Subcutaneous adipose tissue (tissue), 4 donors: Measurements from ENCODE around the gene CPNE4. TPM values are rescaled to one million over a fixed set of nuclear protein-coding genes. Genes with fewer than 3 reads are reported as not detected.

Experiments used
- total RNA-seq, 4 donors: library from RNA; depleted of rRNA; stranded (reverse); fragments of >200 nt; gene quantifications; one replicate each; pipeline ENCODE4 v1.1.0, GENCODE V29; 2016
- TF ChIP-seq, protein P1 (sequence below): fragments of 450-650 bp; IDR thresholded peaks from one replicate; pipeline ENCODE4 v1.5.1; 2016; ENCODE audit warnings: low read depth, mild to moderate bottlenecking, control low read depth, antibody characterized with exemption, moderate library complexity

CPNE4 gene
- total RNA-seq, 4 donors from 2014 or later = not detected

DNA sequence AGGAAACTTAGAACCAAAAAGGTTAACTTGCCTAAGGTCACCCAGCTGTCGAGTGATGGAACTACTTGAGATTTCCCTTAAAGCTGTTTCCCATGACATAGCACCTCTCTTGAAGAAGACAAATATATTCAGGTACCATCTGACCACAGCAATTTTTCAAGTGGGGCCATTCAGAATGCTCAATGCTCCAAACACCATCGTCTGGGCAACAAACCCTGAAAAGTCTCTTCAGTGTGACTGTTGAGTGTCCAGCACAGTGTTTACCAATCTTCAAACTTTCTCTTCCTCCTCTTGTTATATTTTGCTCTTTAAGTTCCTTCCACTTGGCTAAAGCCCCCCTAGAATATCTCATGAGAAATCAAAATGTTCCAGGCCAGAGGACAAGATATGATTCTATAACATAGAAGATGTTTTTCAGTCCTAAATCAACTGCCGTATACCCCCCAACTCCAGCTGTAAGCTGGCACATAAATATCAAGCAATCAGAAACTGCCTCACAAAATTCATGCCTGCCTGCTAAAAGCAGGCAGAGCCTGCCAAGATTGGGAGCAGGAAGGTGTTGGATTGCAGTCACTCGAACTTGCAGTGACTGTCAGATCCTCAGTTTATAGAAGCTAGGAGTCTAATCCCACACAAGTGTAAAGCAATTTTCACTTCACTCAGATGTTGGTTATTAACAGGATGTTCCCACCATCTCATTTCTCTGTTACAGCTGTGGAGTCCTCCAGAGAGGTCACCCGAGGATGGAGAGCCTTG, 301.6 kb downstream of the CPNE4 start:
- TF ChIP-seq, protein P1, sequence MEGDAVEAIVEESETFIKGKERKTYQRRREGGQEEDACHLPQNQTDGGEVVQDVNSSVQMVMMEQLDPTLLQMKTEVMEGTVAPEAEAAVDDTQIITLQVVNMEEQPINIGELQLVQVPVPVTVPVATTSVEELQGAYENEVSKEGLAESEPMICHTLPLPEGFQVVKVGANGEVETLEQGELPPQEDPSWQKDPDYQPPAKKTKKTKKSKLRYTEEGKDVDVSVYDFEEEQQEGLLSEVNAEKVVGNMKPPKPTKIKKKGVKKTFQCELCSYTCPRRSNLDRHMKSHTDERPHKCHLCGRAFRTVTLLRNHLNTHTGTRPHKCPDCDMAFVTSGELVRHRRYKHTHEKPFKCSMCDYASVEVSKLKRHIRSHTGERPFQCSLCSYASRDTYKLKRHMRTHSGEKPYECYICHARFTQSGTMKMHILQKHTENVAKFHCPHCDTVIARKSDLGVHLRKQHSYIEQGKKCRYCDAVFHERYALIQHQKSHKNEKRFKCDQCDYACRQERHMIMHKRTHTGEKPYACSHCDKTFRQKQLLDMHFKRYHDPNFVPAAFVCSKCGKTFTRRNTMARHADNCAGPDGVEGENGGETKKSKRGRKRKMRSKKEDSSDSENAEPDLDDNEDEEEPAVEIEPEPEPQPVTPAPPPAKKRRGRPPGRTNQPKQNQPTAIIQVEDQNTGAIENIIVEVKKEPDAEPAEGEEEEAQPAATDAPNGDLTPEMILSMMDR = no peak

DNA sequence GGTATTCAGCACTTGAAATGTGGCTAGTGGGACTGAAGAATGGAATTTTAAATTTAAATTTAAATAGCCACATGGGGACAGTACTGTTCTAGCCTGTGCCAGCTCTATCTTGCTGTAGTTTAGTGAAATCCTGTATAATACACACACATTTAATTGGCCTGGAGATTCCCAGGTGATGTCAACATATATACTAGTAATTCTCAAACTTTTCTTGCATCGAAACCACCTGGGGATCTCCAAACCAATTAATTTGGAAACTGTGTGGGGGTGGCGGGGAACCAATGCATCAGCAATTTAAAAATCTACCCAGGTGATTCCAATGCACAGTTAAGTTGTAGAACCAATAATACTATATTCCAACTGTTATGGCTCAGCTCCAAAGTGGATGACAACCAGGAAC, 303.1 kb downstream of the CPNE4 start:
- TF ChIP-seq, protein P1 = no peak

DNA sequence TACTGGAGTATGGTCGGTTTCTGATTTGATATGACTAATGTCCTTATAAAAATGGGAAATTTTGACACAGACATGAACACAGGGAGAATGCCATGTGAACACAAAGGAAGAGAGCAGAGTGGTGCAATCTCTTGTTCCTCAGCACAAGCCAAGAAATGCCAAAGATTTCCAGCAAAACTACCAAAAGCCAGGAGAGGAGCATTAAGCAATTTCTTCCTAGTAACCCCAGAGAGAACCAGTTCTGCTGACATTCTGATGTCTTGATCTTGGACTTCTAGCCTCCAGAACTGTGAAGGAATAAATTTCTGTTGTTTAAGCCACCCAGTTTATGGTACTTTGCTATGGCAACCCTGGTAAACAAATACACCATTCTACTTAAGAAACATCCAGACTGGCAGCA, 304.2 kb downstream of the CPNE4 start:
- TF ChIP-seq, protein P1 = no peak

GRCh38 chr3:131729643-131730017, 305.2 kb downstream of the CPNE4 start:
- TF ChIP-seq, protein P1 = no peak

- TF ChIP-seq, protein P1 = no peak
Observed at GRCh38 chr3:131728898-131729642, 305.7 kb downstream of the CPNE4 start.

DNA sequence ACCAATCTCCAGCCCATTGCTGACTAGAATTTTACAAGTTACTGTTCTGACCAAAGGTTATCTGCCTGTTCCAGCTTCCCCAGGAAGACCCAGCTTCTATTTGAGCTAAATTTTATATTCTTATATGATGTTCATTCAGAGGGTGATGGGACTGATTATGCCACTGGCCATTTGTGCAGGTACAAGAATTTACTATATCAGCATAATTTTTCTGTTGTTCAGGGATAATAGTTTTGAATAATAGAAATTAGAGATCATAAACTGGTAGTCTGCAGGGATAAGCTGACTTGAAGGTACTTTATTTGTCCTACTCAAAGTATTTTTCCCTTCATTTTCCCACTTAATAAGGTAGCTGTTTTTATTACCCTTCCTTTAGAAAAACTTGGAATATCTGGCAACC, 309.4 kb downstream of the CPNE4 start:
- TF ChIP-seq, protein P1 = no peak

DNA sequence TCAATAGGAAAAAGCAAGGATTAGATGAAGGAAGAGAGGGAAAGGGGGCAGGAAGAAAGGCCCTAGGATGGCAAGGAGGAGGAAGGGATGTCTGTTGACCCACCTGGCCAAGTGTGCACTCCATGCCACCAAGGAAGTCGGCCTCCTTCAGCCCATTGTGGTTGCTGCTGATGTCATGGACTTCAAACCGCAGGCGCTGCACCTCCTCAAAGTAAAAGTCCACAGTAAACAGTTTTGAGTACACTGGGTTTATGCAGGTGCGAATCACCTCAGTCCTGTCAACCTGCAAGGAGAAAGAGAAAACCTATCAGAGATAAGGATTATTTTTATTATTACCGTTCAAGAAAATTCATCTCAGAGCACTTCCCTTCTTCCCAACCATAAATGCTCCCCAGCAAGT, 311.5 kb downstream of the CPNE4 start:
- TF ChIP-seq, protein P1 = no peak
